IMR-90 (cell line): Measurements from ENCODE around the gene SETD9. TPM values are rescaled to one million over a fixed set of nuclear protein-coding genes. Genes with fewer than 3 reads are reported as not detected.

ENCODE experiments used
- ATAC-seq: fragments of 200-7000 bp; cut with Tn5 transposase; 2 replicates; pipeline ENCODE4 v1.9.1; 2020; ENCODE audit warnings: low read depth, mild to moderate bottlenecking, moderate library complexity
- BruUV-seq: library from RNA; stranded (reverse); fragments of 400-500 nt; replicated peaks from 2 replicates; lab custom pipeline; 2021; lab: Mats Ljungman, UMichigan
- CTCF ChIA-PET: fragments of 300-600 bp; formaldehyde crosslinking; extraction: SDS; loops from one replicate; lab custom pipeline; 2021; ENCODE audit warnings: antibody characterized with exemption; lab: Yijun Ruan, JAX
- POLR2A ChIA-PET: fragments of 300-600 bp; sonication (Branson Sonifier 250); formaldehyde crosslinking; loops from one replicate; lab custom pipeline; 2022; ENCODE audit warnings: antibody characterized with exemption; ENCODE audit not compliant: unreplicated experiment; lab: Charles Lee
- DNase-seq: peaks from one replicate; pipeline ENCODE4 v3.0.0; 2013
- H2AFZ ChIP-seq: replicated peaks from 2 replicates; pipeline ENCODE3; 2013; ENCODE audit warnings: low read length, mild to moderate bottlenecking; ENCODE audit not compliant: poor library complexity
- H2AK5ac ChIP-seq: 2 replicates; pipeline ENCODE4 v1.6.1; 2013; ENCODE audit warnings: low read depth, low read length, inconsistent platforms
- H2AK9ac ChIP-seq: replicated peaks from 2 replicates; pipeline ENCODE3; 2013; ENCODE audit warnings: mild to moderate bottlenecking, low read depth, low read length, moderate library complexity; ENCODE audit not compliant: poor library complexity
- H2BK120ac ChIP-seq: 2 replicates; pipeline ENCODE4 v1.6.1; 2013; ENCODE audit warnings: low read depth, low read length, inconsistent platforms
- H2BK15ac ChIP-seq: 3 replicates; pipeline ENCODE4 v1.6.1; 2013; ENCODE audit warnings: low read depth, low read length, inconsistent platforms
- H2BK20ac ChIP-seq: 2 replicates; pipeline ENCODE4 v1.6.1; 2013; ENCODE audit warnings: low read depth, mild to moderate bottlenecking, inconsistent platforms, low read length, moderate library complexity
- H2BK5ac ChIP-seq: 2 replicates; pipeline ENCODE4 v1.6.1; 2013; ENCODE audit warnings: mild to moderate bottlenecking, low read depth, low read length, inconsistent platforms; ENCODE audit not compliant: poor library complexity, severe bottlenecking
- H3K14ac ChIP-seq: replicated peaks from 2 replicates; pipeline ENCODE4 v1.6.1; 2013; ENCODE audit warnings: low read depth, low read length, inconsistent platforms
- H3K18ac ChIP-seq: 2 replicates; pipeline ENCODE4 v1.6.1; 2013; ENCODE audit warnings: low read depth, low read length, control low read depth
- H3K23ac ChIP-seq: 2 replicates; pipeline ENCODE4 v1.6.1; 2013; ENCODE audit warnings: low read depth, low read length, inconsistent platforms
- H3K27ac ChIP-seq: 2 replicates; pipeline ENCODE4 v1.5.1; 2013; ENCODE audit warnings: mild to moderate bottlenecking, control low read depth, low read length; ENCODE audit not compliant: insufficient read depth
- H3K27me3 ChIP-seq: 2 replicates; pipeline ENCODE4 v1.6.1; 2013; ENCODE audit warnings: low read length; ENCODE audit not compliant: control insufficient read depth, insufficient read depth
- H3K36me3 ChIP-seq: 2 replicates; pipeline ENCODE4 v1.6.1; 2013; ENCODE audit warnings: low read length, mixed read lengths; ENCODE audit not compliant: control insufficient read depth, insufficient read depth
- H3K4ac ChIP-seq: 2 replicates; pipeline ENCODE4 v1.6.1; 2013; ENCODE audit warnings: low read depth, low read length, inconsistent platforms
- H3K4me1 ChIP-seq: 2 replicates; pipeline ENCODE4 v1.6.1; 2013; ENCODE audit warnings: low read length, mixed read lengths; ENCODE audit not compliant: control insufficient read depth, insufficient read depth
- H3K4me2 ChIP-seq: 2 replicates; pipeline ENCODE4 v1.6.1; 2013; ENCODE audit warnings: low read depth, mild to moderate bottlenecking, control low read depth, low read length, moderate library complexity
- H3K4me3 ChIP-seq: 2 replicates; pipeline ENCODE4 v1.5.1; 2013; ENCODE audit warnings: low read depth, mild to moderate bottlenecking, control low read depth, low read length, moderate library complexity; ENCODE audit not compliant: insufficient read depth
- H3K56ac ChIP-seq: 2 replicates; pipeline ENCODE4 v1.6.1; 2013; ENCODE audit warnings: low read length, inconsistent platforms; ENCODE audit not compliant: insufficient read depth; ENCODE audit errors: extremely low read depth
- H3K79me1 ChIP-seq, 2 experiments: 2 replicates each; pipeline ENCODE4 v1.6.1; 2013; ENCODE audit warnings: low read length in 2 of 2, inconsistent platforms in 1 of 2, low read depth in 1 of 2
- H3K9ac ChIP-seq: 2 replicates; pipeline ENCODE4 v1.6.1; 2013; ENCODE audit warnings: low read depth, low read length, control low read depth
- H3K9me1 ChIP-seq: 2 replicates; pipeline ENCODE4 v1.6.1; 2013; ENCODE audit warnings: low read length, inconsistent platforms; ENCODE audit not compliant: insufficient read depth
- H3K9me3 ChIP-seq: 2 replicates; pipeline ENCODE4 v1.6.1; 2013; ENCODE audit warnings: low read length; ENCODE audit not compliant: control insufficient read depth, insufficient read depth
- H4K20me1 ChIP-seq: 2 replicates; pipeline ENCODE4 v1.6.1; 2013; ENCODE audit warnings: low read length, inconsistent platforms; ENCODE audit not compliant: insufficient read depth
- H4K5ac ChIP-seq: 2 replicates; pipeline ENCODE4 v1.6.1; 2013; ENCODE audit warnings: mild to moderate bottlenecking, low read depth, low read length, control low read depth
- H4K8ac ChIP-seq, 2 experiments: 2 replicates each; pipeline ENCODE4 v1.6.1; 2013; ENCODE audit warnings: low read depth in 2 of 2, low read length in 2 of 2, control low read depth in 1 of 2, inconsistent platforms in 1 of 2
- H4K91ac ChIP-seq: 2 replicates; pipeline ENCODE4 v1.6.1; 2013; ENCODE audit warnings: low read depth, low read length, inconsistent platforms; ENCODE audit not compliant: insufficient read depth
- BHLHE40 ChIP-seq: fragments of 150-350 bp; IDR thresholded peaks from 2 replicates; pipeline ENCODE4 v1.6.1; 2016; ENCODE audit warnings: mild to moderate bottlenecking, low read depth, low read length
- MXI1 ChIP-seq: IDR thresholded peaks from 2 replicates; pipeline ENCODE4 v1.6.1; 2012; ENCODE audit warnings: low read depth, mild to moderate bottlenecking, low read length, moderate library complexity, borderline replicate concordance
- WGBS, 2 experiments: methylation state at CpG; one replicate each; pipeline versions ENCODE4 v1.1.5 to v1.1.7; 2013; ENCODE audit warnings: missing lambda C conversion rate in 2 of 2; ENCODE audit not compliant: insufficient read length in 1 of 2; ENCODE audit errors: extremely low coverage in 2 of 2; 5-methylcytosine and 5-hydroxymethylcytosine counted together
- dilution Hi-C: fragments of 300-500 bp; cut with HindIII; formaldehyde crosslinking; loops from one replicate; pipeline ENCODE4 v1.14.3; 2018; ENCODE audit warnings: low sequenced_read_pairs; ENCODE audit not compliant: unreplicated experiment
- in situ Hi-C: fragments of 300-500 bp; cut with MboI; formaldehyde crosslinking; loops from 3 replicates; pipeline ENCODE4 v1.14.3; 2019; ENCODE audit warnings: low sequenced_read_pairs, inconsistent platforms, mixed read lengths
- intact Hi-C: fragments of 100-400 bp; cut with micrococcal nuclease; formaldehyde crosslinking; loops from 2 replicates; pipeline ENCODE4 v1.10.0; 2022
- polyA plus RNA-seq, 3 experiments: library from polyadenylated mRNA; depleted of rRNA; stranded (reverse); fragments of >200 nt; gene quantifications; 2 replicates each; pipeline ENCODE4 v1.2.3, GENCODE V29; 2012; ENCODE audit warnings: low replicate concordance in 1 of 3
- total RNA-seq: library from RNA; depleted of rRNA; stranded (reverse); fragments of >200 nt; gene quantifications from 2 replicates; pipeline ENCODE4 v1.2.3, GENCODE V29; 2012

SETD9 gene
- total and polyA plus RNA-seq, 2 of the 4 experiments (the other 2 are of a cell fraction) = 3.9 to 8.1 TPM

- H3K14ac ChIP-seq = 0 out of 2 replicates have a peak overlapping the region, but pooled peaks have one; percentile 64
- H2BK5ac ChIP-seq = no peak overlapping the region
- no peak overlapping the region for H2AK5ac ChIP-seq
- ChIA-PET CTCF (no interaction called here), POLR2A (interaction anchor here (0.6 kb wide), 2 partner anchors 22 to 30 kb away, joined by 3 read pairs; no protein-coding TSS in a partner anchor)
- no peak overlapping the region for H2BK120ac ChIP-seq
- no peak overlapping the region for H4K5ac ChIP-seq
- H3K4me3 ChIP-seq = peak overlapping the region; percentile 57
- H2BK15ac ChIP-seq = no peak overlapping the region
- peak overlapping the region; percentile 94 for H3K4me2 ChIP-seq
- peak overlapping the region; percentile 83 for H3K23ac ChIP-seq
- TF ChIP-seq MXI1 = no peak
- TF ChIP-seq BHLHE40 = peak; percentile 59; the same call in 1 of the 2 replicates
- no peak overlapping the region for H2BK20ac ChIP-seq
- H2AK9ac ChIP-seq = no peak overlapping the region
- in situ Hi-C loops (no loop called here), dilution Hi-C loops (no loop called here), intact Hi-C loops (loop anchor here (1.0 to 5.0 kb wide), 3 partner anchors 187 to 1512 kb away; partner anchors contain the start of gene PLK2)
- peak overlapping the region; percentile 70 for H3K27ac ChIP-seq
- H4K8ac ChIP-seq = 0 out of 4 replicates have a peak overlapping the region, but pooled peaks of 1 of the 2 experiments have one; percentile 23
- peak overlapping the region; percentile 67 for H3K9ac ChIP-seq
- no TSS peak for BruUV-seq
- DNase-seq = peak; percentile 66
- H2AFZ ChIP-seq = peak overlapping the region; percentile 90
- 0% methylated on average over 12 of the region's 33 CpGs; no CpG with 5 or more reads in 1 of the 2 experiments for WGBS, 2 experiments
- peaks cover 2% of the 10 kb centered on the region; the same call in 1 of the 2 replicates for H3K4me1 ChIP-seq
- peaks cover 2% of the 10 kb centered on the region for H3K36me3 ChIP-seq
- peak; percentile 60 for ATAC-seq
- no peak overlapping the region for H4K91ac ChIP-seq
- 0 out of 2 replicates have a peak overlapping the region, but pooled peaks have one; percentile 40 for H3K56ac ChIP-seq
- H3K27me3 ChIP-seq = peaks cover 4% of the 10 kb centered on the region; the same call in 1 of the 2 replicates
- H3K9me3 ChIP-seq = no peaks in the 10 kb centered on the region
- peaks cover 8 to 16% of the 10 kb centered on the region in 2 experiments for H3K79me1 ChIP-seq
- 0 out of 2 replicates have a peak, but pooled peaks cover 5% of the 10 kb centered on the region for H4K20me1 ChIP-seq
- no peak overlapping the region; the same call in 1 of the 2 replicates for H3K18ac ChIP-seq
- H3K4ac ChIP-seq = 0 out of 2 replicates have a peak overlapping the region, but pooled peaks have one; percentile 4
- H3K9me1 ChIP-seq = 0 out of 2 replicates have a peak, but pooled peaks cover 3% of the 10 kb centered on the region
Observed at GRCh38 chr5:56950626-56951125, 41.3 kb downstream of the SETD9 start.
